Transverse colon (tissue), 4 donors: ENCODE data around the gene OAF. TPM values are rescaled to one million over a fixed set of nuclear protein-coding genes. Genes with fewer than 3 reads are reported as not detected.

Experiments
- DNase-seq: peaks from one replicate; pipeline ENCODE4 v3.0.0-alpha.2; 2019
- H3K27ac ChIP-seq, 4 donors: fragments of 200-600 bp; sonication (generic); 2 replicates each; pipeline ENCODE4 v1.5.1; 2016 to 2018; ENCODE audit warnings: inconsistent platforms in 4 of 4
- H3K27me3 ChIP-seq: fragments of 200-600 bp; sonication (generic); 2 replicates; pipeline ENCODE4 v1.5.1; 2017; ENCODE audit warnings: inconsistent platforms
- H3K36me3 ChIP-seq, 4 donors: fragments of 200-600 bp; sonication (generic); 2 replicates each; pipeline ENCODE4 v1.5.1; 2017 to 2019; ENCODE audit warnings: inconsistent platforms in 4 of 4
- H3K4me1 ChIP-seq, 4 donors: fragments of 200-600 bp; sonication (generic); 2 replicates each; pipeline ENCODE4 v1.5.1; 2017 to 2020; ENCODE audit warnings: inconsistent platforms in 4 of 4
- H3K4me3 ChIP-seq, 4 donors: fragments of 200-600 bp; sonication (generic); 1 replicate in 1 of 4; 2 replicates in 3 of 4; pipeline versions ENCODE4 v1.5.1 to v1.6.1; 2017 to 2019; ENCODE audit warnings: inconsistent platforms in 4 of 4
- H3K9me3 ChIP-seq, 2 donors: fragments of 200-600 bp; sonication (generic); 2 replicates each; pipeline ENCODE4 v1.5.1; 2017 to 2019; ENCODE audit warnings: inconsistent platforms in 2 of 2
- EP300 ChIP-seq: sonication (generic); formaldehyde crosslinking; IDR thresholded peaks from one replicate; pipeline ENCODE4 v1.6.1; 2017; ENCODE audit warnings: antibody characterized with exemption, low read depth
- POLR2A ChIP-seq: fragments of 450-650 bp; IDR thresholded peaks from one replicate; pipeline ENCODE4 v1.6.1; 2016; ENCODE audit warnings: antibody characterized with exemption, mild to moderate bottlenecking, moderate library complexity
- POLR2AphosphoS5 ChIP-seq, 3 donors: sonication (generic); formaldehyde crosslinking; IDR thresholded peaks; one replicate each; pipeline ENCODE4 v1.6.1; 2016; ENCODE audit warnings: antibody characterized with exemption in 3 of 3
- WGBS, 2 donors: methylation state at CpG; one replicate each; pipeline ENCODE4 v1.1.5; 2018; ENCODE audit warnings: low coverage in 1 of 2; 5-methylcytosine and 5-hydroxymethylcytosine counted together
- in situ Hi-C, 4 donors: fragments of 200-750 bp; cut with MboI; loops; one replicate each; pipeline versions ENCODE4 v1.15.0 to v1.15.1; 2017; ENCODE audit warnings: low sequenced_read_pairs in 3 of 4, low pct_ligation_motif_present in 1 of 4, low pct_unique_long_range_greater_than_20kb in 1 of 4
- intact Hi-C: fragments of 100-400 bp; cut with DNase I; formaldehyde crosslinking; loops from one replicate; pipeline ENCODE4 v1.15.1; 2023; ENCODE audit warnings: low total_unique reads
- total RNA-seq, 4 donors: library from RNA; depleted of rRNA; stranded (reverse); fragments of >200 nt; gene quantifications; one replicate each; pipeline ENCODE4 v1.1.0, GENCODE V29; 2016
- TF ChIP-seq, protein P1 (sequence below), 5 experiments: fragments of 200-600 bp in 3 of 5; fragments of 450-650 bp in 2 of 5; sonication (generic) in 3 of 5; IDR thresholded peaks; 1 replicate in 2 of 5; 2 replicates in 3 of 5; pipeline ENCODE4 v1.5.1; 2016 to 2017; ENCODE audit warnings: antibody characterized with exemption in 5 of 5, inconsistent platforms in 3 of 5, mild to moderate bottlenecking in 2 of 5, moderate library complexity in 1 of 5

OAF gene
- total RNA-seq, 4 donors from 2014 or later, result 78.8 to 553 (median 287) TPM

DNA sequence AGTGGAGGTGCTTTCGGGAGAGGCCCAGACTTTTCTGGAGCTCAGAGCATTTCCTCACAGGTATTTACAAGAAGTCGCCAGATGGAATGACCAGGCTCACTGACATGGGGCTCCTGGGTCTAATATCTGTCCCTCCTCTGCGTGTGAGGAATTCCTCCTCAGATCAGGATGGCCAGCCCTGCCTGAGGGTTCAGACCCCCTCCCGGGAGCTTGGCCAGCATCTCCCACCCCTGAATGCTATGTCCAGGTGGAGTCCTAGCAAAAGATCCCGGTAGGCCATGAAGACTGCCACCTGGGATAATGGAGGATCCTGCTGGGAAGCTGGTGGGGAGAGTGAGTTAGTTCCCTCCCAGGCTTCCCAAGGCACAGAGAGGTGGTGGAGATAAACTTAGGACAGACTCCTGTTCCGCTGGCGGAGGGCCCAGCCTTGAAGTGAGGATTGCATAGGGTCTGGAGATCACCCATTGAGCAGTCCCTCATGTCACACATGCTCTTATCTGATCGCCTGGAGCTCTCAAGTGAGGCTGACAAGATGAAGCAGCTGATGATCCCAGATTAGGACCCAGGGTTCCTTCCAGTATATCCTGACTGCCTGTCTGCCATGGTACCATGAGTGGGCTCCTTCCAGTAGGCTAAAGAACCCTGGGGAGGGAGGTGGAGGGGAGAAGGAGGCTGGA is 5.7 kb downstream of the OAF start:
- no peak for DNase-seq

DNA sequence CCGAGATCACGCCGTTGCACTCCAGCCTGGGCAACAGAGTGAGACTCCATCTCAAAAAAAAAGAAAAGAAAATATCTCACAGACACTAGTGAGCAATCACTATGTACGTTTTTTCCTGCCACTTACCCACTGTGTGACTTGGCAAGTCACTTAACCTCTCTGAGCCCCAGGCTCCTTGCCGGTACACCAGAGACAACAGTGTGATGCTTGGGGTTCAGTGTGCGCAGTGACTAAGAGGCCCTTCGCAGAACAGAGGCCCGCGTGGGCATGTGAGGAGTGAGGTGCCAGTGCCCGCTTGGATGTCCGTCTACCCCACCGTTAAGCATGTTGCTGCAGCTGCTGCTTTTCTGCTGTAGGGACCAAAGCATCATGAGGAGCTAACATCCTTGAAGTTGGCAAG is 6.7 kb downstream of the OAF start:
- DNase-seq, result no peak
- Histone ChIP-seq H3K4me3 (no peak overlapping the region), H3K27ac (peak overlapping the region; percentile 65 to 78 (median 72)), H3K27me3 (no peaks in the 10 kb centered on the region), H3K36me3 (peaks cover 0 to 4% (median 0%) of the 10 kb centered on the region in 4 donors), H3K9me3 (no peaks in the 10 kb centered on the region), H3K4me1 (peaks cover 51 to 93% (median 64%) of the 10 kb centered on the region in 4 donors)
- 86 to 89% methylated on average over 7 to 12 of the region's 12 CpGs for WGBS, 2 donors
- intact Hi-C loops (no loop called here), in situ Hi-C loops (no loop called here)
- TF ChIP-seq POLR2A, result no peak
- no peak for TF ChIP-seq EP300
- TF ChIP-seq, protein P1, sequence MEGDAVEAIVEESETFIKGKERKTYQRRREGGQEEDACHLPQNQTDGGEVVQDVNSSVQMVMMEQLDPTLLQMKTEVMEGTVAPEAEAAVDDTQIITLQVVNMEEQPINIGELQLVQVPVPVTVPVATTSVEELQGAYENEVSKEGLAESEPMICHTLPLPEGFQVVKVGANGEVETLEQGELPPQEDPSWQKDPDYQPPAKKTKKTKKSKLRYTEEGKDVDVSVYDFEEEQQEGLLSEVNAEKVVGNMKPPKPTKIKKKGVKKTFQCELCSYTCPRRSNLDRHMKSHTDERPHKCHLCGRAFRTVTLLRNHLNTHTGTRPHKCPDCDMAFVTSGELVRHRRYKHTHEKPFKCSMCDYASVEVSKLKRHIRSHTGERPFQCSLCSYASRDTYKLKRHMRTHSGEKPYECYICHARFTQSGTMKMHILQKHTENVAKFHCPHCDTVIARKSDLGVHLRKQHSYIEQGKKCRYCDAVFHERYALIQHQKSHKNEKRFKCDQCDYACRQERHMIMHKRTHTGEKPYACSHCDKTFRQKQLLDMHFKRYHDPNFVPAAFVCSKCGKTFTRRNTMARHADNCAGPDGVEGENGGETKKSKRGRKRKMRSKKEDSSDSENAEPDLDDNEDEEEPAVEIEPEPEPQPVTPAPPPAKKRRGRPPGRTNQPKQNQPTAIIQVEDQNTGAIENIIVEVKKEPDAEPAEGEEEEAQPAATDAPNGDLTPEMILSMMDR (IDR thresholded peaks at IDR 0.05), result no peak
- TF ChIP-seq POLR2AphosphoS5 (IDR thresholded peaks at IDR 0.05), result no peak

More for the DNA sequence above, 5.7 kb downstream of the OAF start:
- in situ Hi-C loops, result no loop called here
- peaks cover 0 to 4% (median 0%) of the 10 kb centered on the region in 4 donors for H3K36me3 ChIP-seq
- no peak overlapping the region for H3K4me3 ChIP-seq
- intact Hi-C loops, result no loop called here
- no peaks in the 10 kb centered on the region for H3K27me3 ChIP-seq
- H3K27ac ChIP-seq, result peak overlapping the region; percentile 65 to 89 (median 72)
- no peaks in the 10 kb centered on the region for H3K9me3 ChIP-seq
- peaks cover 45 to 87% (median 61%) of the 10 kb centered on the region in 4 donors for H3K4me1 ChIP-seq
- TF ChIP-seq EP300 (no peak), POLR2AphosphoS5 (IDR thresholded peaks at IDR 0.05) (no peak), POLR2A (no peak)
- TF ChIP-seq, protein P1 (IDR thresholded peaks at IDR 0.05), result no peak
- WGBS, 2 donors, result 88% methylated on average over 7 of the region's 8 CpGs; no CpG with 5 or more reads in 1 of the 2 donors

DNA sequence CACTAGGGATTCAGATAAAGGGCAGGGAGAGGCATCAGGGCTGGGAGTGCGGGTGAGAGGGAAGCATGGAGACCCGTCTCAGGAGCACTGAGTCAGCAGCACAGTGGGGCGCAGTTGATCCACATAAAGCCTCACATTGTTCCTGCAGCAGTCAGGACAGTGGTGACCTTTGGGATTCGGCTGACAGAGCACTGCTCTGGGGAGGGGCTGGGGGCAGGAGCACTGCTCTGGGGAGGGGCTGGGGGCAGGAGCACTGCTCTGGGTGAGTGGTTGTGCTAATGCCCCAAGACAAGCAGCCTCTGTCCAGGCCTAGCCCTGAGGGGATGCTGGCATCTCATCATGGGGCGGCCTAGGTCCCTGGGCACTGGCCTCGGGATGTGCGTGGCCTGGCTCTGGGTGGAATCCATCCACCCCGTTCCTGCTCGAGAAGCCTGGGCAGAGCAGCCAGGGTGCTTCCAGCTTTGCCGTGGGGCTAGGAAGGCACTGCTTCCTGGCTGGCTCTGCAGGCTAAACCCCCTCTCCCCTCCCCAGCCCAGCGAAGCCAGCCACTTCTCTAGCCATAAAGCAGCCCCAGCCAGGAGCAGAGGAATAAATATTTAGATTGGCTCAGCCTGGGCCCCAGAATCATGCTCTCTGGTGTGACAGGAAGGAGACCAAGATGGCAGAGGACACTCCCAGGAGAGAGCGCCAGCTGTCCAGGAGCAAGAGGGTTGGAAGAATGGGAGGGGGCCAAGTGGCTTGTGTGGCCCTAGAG is 7.3 kb downstream of the OAF start:
- Histone ChIP-seq H3K4me1 (peaks cover 51 to 87% (median 59%) of the 10 kb centered on the region in 4 donors), H3K27ac (peak overlapping the region; percentile 65 to 78 (median 72)), H3K9me3 (no peaks in the 10 kb centered on the region), H3K4me3 (no peak overlapping the region), H3K27me3 (no peaks in the 10 kb centered on the region), H3K36me3 (peaks cover 0 to 4% (median 0%) of the 10 kb centered on the region in 4 donors)
- DNase-seq, result no peak
- 44% methylated on average over 6 of the region's 12 CpGs; no CpG with 5 or more reads in 1 of the 2 donors for WGBS, 2 donors
- TF ChIP-seq POLR2AphosphoS5 (IDR thresholded peaks at IDR 0.05), result no peak
- TF ChIP-seq POLR2A, result no peak
- TF ChIP-seq, protein P1 (IDR thresholded peaks at IDR 0.05), result no peak
- TF ChIP-seq EP300, result no peak
- intact Hi-C loops (no loop called here), in situ Hi-C loops (no loop called here)

DNA sequence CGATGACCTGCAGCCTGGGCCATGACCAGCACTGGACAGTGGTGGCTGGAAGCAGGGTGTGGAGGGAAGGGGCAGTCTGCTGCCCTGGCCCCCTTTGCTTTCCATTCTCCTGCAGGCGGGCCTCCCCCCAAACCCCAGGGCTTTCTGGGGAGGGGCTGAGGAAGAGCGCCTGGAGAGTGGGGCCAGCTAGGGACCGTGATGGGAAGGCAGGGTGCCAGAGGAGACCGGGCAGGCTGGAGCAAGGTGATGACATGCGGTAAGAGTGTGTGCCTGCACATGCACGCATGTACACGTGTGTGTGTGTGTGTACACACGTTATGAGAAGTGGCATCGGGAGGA is 7.8 kb downstream of the OAF start:
- WGBS, 2 donors, result 71% methylated on average over 10 of the region's 10 CpGs; no CpG with 5 or more reads in 1 of the 2 donors
- intact Hi-C loops, result no loop called here
- H3K36me3 ChIP-seq, result peaks cover 0 to 4% (median 0%) of the 10 kb centered on the region in 4 donors
- H3K4me3 ChIP-seq, result no peak overlapping the region
- no peaks in the 10 kb centered on the region for H3K9me3 ChIP-seq
- in situ Hi-C loops, result no loop called here
- H3K4me1 ChIP-seq, result peaks cover 46 to 81% (median 54%) of the 10 kb centered on the region in 4 donors
- TF ChIP-seq, protein P1 (IDR thresholded peaks at IDR 0.05), result no peak
- TF ChIP-seq POLR2AphosphoS5 (IDR thresholded peaks at IDR 0.05), result no peak
- no peak for TF ChIP-seq EP300
- no peak for TF ChIP-seq POLR2A
- H3K27ac ChIP-seq, result peak overlapping the region; percentile 65 to 78 (median 72)
- no peak for DNase-seq
- H3K27me3 ChIP-seq, result no peaks in the 10 kb centered on the region
